ENCODE results near the gene PRSS33.

PRSS33 gene

GRCh38 chr16:2770057-2770951, 17.1 kb downstream of the PRSS33 start:
- no peak for TF ChIP-seq CTCF (IDR thresholded peaks at IDR 0.05; ENCODE audit: borderline replicate concordance, insufficient read depth, low read depth, low read length)
- no peak overlapping the region for H3K4me3 ChIP-seq (ENCODE audit: low read depth, low read length)

GRCh38 chr16:2769675-2770056, 17.7 kb downstream of the PRSS33 start:
- no peak overlapping the region for H3K4me3 ChIP-seq (ENCODE audit: low read depth, low read length)
- no peak for TF ChIP-seq CTCF (IDR thresholded peaks at IDR 0.05; ENCODE audit: borderline replicate concordance, insufficient read depth, low read depth, low read length)

- no peak overlapping the region for H3K4me3 ChIP-seq (ENCODE audit: low read depth, low read length)
- TF ChIP-seq CTCF (IDR thresholded peaks at IDR 0.05; ENCODE audit: borderline replicate concordance, insufficient read depth, low read depth, low read length): no peak
Measured at GRCh38 chr16:2769100-2769529, 18.2 kb downstream of the PRSS33 start.

GRCh38 chr16:2768403-2769089, 18.8 kb downstream of the PRSS33 start:
- H3K4me3 ChIP-seq (ENCODE audit: low read depth, low read length): no peak overlapping the region
- TF ChIP-seq CTCF (IDR thresholded peaks at IDR 0.05; ENCODE audit: borderline replicate concordance, insufficient read depth, low read depth, low read length): no peak

- no peak overlapping the region for H3K4me3 ChIP-seq (ENCODE audit: low read depth, low read length)
- TF ChIP-seq CTCF (IDR thresholded peaks at IDR 0.05; ENCODE audit: borderline replicate concordance, insufficient read depth, low read depth, low read length): no peak
Measured at GRCh38 chr16:2767891-2768290, 19.5 kb downstream of the PRSS33 start.

- no peak overlapping the region for H3K4me3 ChIP-seq (ENCODE audit: low read depth, low read length)
- TF ChIP-seq CTCF (IDR thresholded peaks at IDR 0.05; ENCODE audit: borderline replicate concordance, insufficient read depth, low read depth, low read length): no peak
Measured at GRCh38 chr16:2767140-2767731, 20.1 kb downstream of the PRSS33 start.

Data from GM12875 (cell line).